Ishikawa (cell line): ENCODE measurements around the gene TATDN3.

Experiments used
- CEBPB ChIP-seq: IDR thresholded peaks from 2 replicates; pipeline ENCODE4 v1.6.1; 2012
- CREB1 ChIP-seq: IDR thresholded peaks from 2 replicates; pipeline ENCODE4 v1.6.1; 2012; ENCODE audit warnings: low read depth
- EGR1 ChIP-seq: IDR thresholded peaks from 2 replicates; pipeline ENCODE4 v1.6.1; 2012
- EP300 ChIP-seq: IDR thresholded peaks from 2 replicates; pipeline ENCODE4 v1.6.1; 2012; ENCODE audit warnings: borderline replicate concordance
- FOXM1 ChIP-seq: IDR thresholded peaks from 2 replicates; pipeline ENCODE4 v1.6.1; 2012; ENCODE audit warnings: low read depth, borderline replicate concordance
- NFIC ChIP-seq: IDR thresholded peaks from 2 replicates; pipeline ENCODE4 v1.6.1; 2012
- RAD21 ChIP-seq: IDR thresholded peaks from 2 replicates; pipeline ENCODE4 v1.6.1; 2012; ENCODE audit warnings: low read depth
- TAF1 ChIP-seq: IDR thresholded peaks from 2 replicates; pipeline ENCODE4 v1.6.1; 2012; ENCODE audit warnings: low read depth, mild to moderate bottlenecking
- TCF12 ChIP-seq: IDR thresholded peaks from 2 replicates; pipeline ENCODE4 v1.6.1; 2012; ENCODE audit warnings: low read depth
- TEAD4 ChIP-seq: IDR thresholded peaks from 2 replicates; pipeline ENCODE4 v1.6.1; 2012
- USF1 ChIP-seq: IDR thresholded peaks from 2 replicates; pipeline ENCODE4 v1.6.1; 2012
- YY1 ChIP-seq: IDR thresholded peaks from 2 replicates; pipeline ENCODE4 v1.6.1; 2012; ENCODE audit warnings: low read depth
- ZBTB7A ChIP-seq: IDR thresholded peaks from 2 replicates; pipeline ENCODE4 v1.6.1; 2012; ENCODE audit warnings: low read depth
- TF ChIP-seq, protein P1 (sequence below): IDR thresholded peaks from 2 replicates; pipeline ENCODE4 v1.6.1; 2012
- TF ChIP-seq, protein P2 (sequence below): IDR thresholded peaks from 2 replicates; pipeline ENCODE4 v1.6.1; 2012; ENCODE audit warnings: low read depth, mild to moderate bottlenecking

Gene TATDN3

DNA sequence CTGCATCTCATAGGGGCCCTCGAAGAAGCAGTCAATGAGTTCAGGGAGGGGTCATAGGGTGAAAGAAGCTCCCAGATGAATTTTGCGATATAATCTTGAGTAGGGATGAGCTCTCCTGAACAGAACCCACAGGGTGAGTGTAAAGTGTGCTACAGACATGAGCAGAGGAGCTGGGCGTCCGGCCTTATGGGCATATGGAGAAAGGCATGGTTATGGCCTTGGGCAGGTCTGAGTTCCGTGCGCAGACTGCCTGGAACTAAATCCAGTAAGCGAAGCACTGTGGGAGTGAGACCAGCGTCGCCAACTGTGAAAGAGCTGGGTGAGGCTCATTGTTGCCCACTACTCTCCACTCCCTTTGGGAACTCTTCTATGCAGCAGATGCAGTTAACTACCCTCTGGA, 28.9 kb upstream of the TATDN3 start:
- no peak for TF ChIP-seq CREB1
- TF ChIP-seq, protein P1, sequence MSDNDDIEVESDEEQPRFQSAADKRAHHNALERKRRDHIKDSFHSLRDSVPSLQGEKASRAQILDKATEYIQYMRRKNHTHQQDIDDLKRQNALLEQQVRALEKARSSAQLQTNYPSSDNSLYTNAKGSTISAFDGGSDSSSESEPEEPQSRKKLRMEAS, result no peak
- TF ChIP-seq TEAD4, result no peak
- TF ChIP-seq FOXM1, result no peak
- TF ChIP-seq USF1, result no peak
- TF ChIP-seq ZBTB7A, result no peak
- TF ChIP-seq CEBPB, result no peak
- TF ChIP-seq TAF1, result no peak
- TF ChIP-seq NFIC, result no peak
- TF ChIP-seq, protein P2, sequence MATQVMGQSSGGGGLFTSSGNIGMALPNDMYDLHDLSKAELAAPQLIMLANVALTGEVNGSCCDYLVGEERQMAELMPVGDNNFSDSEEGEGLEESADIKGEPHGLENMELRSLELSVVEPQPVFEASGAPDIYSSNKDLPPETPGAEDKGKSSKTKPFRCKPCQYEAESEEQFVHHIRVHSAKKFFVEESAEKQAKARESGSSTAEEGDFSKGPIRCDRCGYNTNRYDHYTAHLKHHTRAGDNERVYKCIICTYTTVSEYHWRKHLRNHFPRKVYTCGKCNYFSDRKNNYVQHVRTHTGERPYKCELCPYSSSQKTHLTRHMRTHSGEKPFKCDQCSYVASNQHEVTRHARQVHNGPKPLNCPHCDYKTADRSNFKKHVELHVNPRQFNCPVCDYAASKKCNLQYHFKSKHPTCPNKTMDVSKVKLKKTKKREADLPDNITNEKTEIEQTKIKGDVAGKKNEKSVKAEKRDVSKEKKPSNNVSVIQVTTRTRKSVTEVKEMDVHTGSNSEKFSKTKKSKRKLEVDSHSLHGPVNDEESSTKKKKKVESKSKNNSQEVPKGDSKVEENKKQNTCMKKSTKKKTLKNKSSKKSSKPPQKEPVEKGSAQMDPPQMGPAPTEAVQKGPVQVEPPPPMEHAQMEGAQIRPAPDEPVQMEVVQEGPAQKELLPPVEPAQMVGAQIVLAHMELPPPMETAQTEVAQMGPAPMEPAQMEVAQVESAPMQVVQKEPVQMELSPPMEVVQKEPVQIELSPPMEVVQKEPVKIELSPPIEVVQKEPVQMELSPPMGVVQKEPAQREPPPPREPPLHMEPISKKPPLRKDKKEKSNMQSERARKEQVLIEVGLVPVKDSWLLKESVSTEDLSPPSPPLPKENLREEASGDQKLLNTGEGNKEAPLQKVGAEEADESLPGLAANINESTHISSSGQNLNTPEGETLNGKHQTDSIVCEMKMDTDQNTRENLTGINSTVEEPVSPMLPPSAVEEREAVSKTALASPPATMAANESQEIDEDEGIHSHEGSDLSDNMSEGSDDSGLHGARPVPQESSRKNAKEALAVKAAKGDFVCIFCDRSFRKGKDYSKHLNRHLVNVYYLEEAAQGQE, result no peak
- no peak for TF ChIP-seq RAD21
- TF ChIP-seq EGR1, result no peak
- TF ChIP-seq TCF12, result no peak
- no peak for TF ChIP-seq YY1
- no peak for TF ChIP-seq EP300

GRCh38 chr1:212769459-212770167, 22.1 kb upstream of the TATDN3 start:
- TF ChIP-seq NFIC (no peak), YY1 (no peak), TAF1 (no peak)

DNA sequence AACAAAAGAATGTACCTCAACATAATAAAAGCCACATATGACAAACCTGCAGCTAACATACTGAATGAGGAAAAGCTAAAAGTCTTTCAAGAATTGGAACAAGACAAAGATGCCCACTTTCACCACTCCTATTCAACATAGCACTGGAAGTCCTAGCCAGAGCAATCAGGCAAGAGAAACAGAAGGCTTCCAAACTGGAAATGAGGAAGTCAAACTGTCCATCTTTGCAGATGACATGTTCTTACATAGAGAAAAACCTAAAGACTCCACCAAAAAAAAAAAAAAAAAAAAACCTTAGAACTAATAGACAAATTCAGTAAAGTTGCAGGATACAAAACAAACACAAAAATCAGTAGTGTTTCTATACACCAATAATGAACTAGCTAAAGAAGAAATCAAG, 20.4 kb upstream of the TATDN3 start:
- TF ChIP-seq TEAD4, result no peak
- no peak for TF ChIP-seq ZBTB7A
- TF ChIP-seq TCF12, result no peak
- no peak for TF ChIP-seq USF1
- no peak for TF ChIP-seq EP300
- TF ChIP-seq CEBPB, result no peak
- TF ChIP-seq YY1, result no peak
- TF ChIP-seq, protein P2, result no peak
- TF ChIP-seq NFIC, result no peak
- no peak for TF ChIP-seq CREB1
- TF ChIP-seq, protein P1, result no peak
- no peak for TF ChIP-seq EGR1
- TF ChIP-seq TAF1, result no peak
- no peak for TF ChIP-seq FOXM1
- TF ChIP-seq RAD21, result no peak

DNA sequence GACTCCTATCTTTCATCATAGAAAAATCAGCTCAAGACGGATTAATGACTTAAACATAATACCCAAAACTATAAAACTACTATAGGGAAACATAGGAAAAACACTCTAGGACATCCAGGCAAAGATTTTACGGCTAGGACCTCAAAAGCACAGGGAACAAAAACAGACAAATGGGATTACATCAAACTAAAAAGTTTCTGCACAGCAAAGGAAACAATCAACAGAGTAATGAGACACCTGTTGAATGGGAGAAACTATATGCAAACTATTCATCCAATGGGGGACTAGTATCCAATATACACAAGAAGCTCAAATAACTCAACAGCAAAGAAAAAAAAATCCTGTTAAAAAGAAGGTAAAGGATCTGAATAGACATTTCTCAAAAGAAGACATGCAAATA, 18.7 kb upstream of the TATDN3 start:
- TF ChIP-seq CEBPB (no peak), CREB1 (no peak), ZBTB7A (no peak), EP300 (no peak), TCF12 (no peak), RAD21 (no peak), YY1 (no peak), USF1 (no peak), NFIC (no peak), TEAD4 (no peak), TAF1 (no peak), FOXM1 (no peak)
- TF ChIP-seq, protein P1, result no peak

- no peak for TF ChIP-seq CREB1
- TF ChIP-seq NFIC, result no peak
- no peak for TF ChIP-seq EP300
- TF ChIP-seq TCF12, result no peak
- no peak for TF ChIP-seq USF1
- TF ChIP-seq TEAD4, result no peak
- TF ChIP-seq RAD21, result no peak
- no peak for TF ChIP-seq CEBPB
- TF ChIP-seq, protein P1, result no peak
- no peak for TF ChIP-seq EGR1
- no peak for TF ChIP-seq TAF1
- TF ChIP-seq, protein P2, result no peak
- no peak for TF ChIP-seq YY1
- no peak for TF ChIP-seq FOXM1
- TF ChIP-seq ZBTB7A, result no peak
These were observed 17.1 kb upstream of the TATDN3 start for GRCh38 chr1:212774584-212774983.
